ENCODE data around the gene TECPR2.

Gene TECPR2

GRCh38 chr14:102495491-102496330 lies 133.0 kb downstream of the TECPR2 start:
- DNase-seq (ENCODE audit: low read depth in 1 of 2, low spot score in 1 of 2) = no peak

DNA sequence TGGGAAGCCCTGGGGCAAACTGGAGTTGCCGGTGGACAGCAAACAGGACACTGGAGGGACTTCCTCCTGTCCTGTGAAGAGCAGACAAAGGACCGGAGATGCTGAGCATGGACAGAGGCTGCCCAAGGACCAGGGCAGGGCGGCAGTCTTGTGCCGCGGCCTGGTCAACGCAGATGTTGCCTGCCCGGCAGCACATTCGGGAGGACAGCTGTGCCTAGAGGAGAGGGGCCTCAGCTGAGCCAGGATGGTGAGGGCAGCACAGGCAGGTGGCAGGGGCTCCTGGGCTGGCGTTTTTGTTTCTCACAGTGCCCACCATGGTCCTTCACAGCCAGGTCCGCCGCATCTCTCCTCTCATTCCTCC lies 133.6 kb downstream of the TECPR2 start:
- DNase-seq (ENCODE audit: low read depth in 1 of 2, low spot score in 1 of 2) = no peak

- DNase-seq (ENCODE audit: low read depth in 1 of 2, low spot score in 1 of 2) = no peak
Observed at GRCh38 chr14:102496958-102497744, 134.4 kb downstream of the TECPR2 start.

DNA sequence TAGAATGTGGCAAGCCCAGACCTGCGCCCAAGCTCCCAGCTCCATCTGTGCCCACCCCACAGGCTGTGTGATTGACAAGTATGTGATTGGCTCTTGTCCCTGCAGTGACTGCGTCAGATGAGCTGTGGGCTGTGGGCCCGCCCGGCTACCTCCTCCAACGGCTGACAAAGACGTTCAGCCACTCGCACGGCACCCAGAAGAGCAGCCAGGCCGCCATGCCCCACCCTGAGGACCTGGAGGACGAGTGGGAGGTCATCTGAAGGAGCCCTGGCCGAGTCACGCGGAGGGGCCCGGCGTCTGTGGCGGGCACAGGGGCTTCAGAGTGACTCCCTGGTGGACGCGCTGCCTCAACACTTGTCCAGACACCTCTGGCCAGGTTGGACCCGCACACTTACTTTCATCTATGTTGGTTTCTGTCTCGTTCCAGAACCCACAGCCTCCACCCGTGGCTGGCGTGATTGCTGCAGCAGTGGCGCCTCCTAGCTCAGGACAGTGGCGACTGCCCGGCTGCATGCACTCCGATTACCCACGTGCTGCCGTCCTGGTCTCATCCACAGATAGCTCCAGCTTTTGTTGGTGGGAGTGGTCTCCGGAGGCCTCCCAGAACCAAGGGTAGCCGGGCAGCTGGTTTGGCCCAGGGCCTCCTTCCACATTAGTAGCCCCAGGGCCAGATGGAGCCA lies 135.4 kb downstream of the TECPR2 start:
- DNase-seq (ENCODE audit: low read depth in 1 of 2, low spot score in 1 of 2) = no peak

GRCh38 chr14:102498678-102499265 lies 136.0 kb downstream of the TECPR2 start:
- no peak for DNase-seq (ENCODE audit: low read depth in 1 of 2, low spot score in 1 of 2)

- no peak for DNase-seq (ENCODE audit: low read depth in 1 of 2, low spot score in 1 of 2)
Observed at GRCh38 chr14:102499401-102500157, 136.8 kb downstream of the TECPR2 start.

GRCh38 chr14:102500158-102500662 lies 137.5 kb downstream of the TECPR2 start:
- DNase-seq (ENCODE audit: low read depth in 1 of 2, low spot score in 1 of 2) = no peak

DNA sequence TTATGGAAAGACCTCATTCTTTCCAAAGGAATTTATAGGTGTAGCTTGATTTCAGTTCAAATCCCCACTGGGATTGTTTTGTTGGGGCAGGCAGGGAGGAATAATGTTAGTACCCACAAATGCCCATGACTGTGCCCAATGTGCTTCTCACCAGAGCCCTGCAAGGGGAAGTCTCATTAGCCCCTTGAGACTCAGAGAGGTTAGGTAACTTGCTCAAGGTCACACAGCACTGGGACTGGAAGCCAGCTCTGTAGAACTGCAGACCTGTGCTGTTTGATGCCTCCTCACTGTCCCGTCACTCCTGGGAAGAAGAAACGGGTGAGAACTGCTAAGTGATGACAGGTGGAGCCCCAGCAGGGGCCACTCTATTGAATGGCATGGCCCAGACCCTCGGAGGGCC lies 138.0 kb downstream of the TECPR2 start:
- DNase-seq (ENCODE audit: low read depth in 1 of 2, low spot score in 1 of 2) = no peak

DNA sequence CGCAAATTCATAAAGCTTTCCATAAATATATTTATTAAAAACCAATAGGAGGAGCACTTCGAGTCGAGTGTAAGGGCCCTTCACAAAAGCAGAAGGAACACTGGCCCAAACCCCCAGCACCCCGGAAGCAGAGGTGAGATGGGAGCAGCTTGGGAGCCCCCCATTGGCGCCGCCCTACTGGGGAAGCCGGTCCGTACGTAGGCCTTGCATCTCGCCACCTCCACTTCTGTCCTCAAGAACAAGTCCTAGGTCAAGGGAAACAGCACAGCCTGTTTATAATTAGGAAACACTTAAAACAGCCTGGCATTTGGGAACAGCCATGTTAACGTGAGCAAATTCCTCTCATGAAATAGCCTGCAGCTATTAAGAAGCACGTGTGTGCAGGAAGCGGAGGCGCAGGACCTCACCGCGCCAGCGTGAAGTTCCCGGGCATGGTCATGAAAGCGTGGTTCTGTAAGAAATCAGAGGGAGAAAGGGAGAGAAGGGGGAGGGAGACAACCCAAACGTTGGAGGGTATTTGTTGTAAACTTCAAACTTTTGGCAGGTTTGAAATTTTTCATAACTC lies 139.1 kb downstream of the TECPR2 start:
- DNase-seq (ENCODE audit: low read depth in 1 of 2, low spot score in 1 of 2) = no peak

DNA sequence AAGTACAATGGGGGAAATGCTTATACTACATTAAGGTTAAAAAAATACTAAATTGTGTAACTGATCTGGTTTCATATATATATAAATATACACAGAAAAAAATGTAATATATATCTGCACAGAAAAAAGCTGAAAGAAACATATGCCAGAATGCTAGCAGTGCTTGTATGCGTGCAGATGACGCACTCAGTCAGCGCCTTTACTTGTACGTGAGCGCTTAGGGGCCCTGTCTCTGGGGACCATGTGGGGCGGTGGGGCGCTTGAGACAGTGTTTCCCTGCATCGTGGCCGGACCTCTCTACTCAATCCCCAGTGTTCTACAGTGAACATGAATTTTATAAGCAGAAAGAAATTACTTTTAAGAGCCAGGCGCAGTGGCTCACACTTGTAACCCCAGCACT lies 139.8 kb downstream of the TECPR2 start:
- DNase-seq (ENCODE audit: low read depth in 1 of 2, low spot score in 1 of 2) = no peak

- no peak for DNase-seq (ENCODE audit: low read depth in 1 of 2, low spot score in 1 of 2)
Observed at GRCh38 chr14:102503641-102504327, 141.0 kb downstream of the TECPR2 start.

- no peak for DNase-seq (ENCODE audit: low read depth in 1 of 2, low spot score in 1 of 2)
Observed at GRCh38 chr14:102504328-102504999, 141.7 kb downstream of the TECPR2 start.

- DNase-seq (ENCODE audit: low read depth in 1 of 2, low spot score in 1 of 2) = no peak
Observed at GRCh38 chr14:102505000-102505619, 142.4 kb downstream of the TECPR2 start.

DNA sequence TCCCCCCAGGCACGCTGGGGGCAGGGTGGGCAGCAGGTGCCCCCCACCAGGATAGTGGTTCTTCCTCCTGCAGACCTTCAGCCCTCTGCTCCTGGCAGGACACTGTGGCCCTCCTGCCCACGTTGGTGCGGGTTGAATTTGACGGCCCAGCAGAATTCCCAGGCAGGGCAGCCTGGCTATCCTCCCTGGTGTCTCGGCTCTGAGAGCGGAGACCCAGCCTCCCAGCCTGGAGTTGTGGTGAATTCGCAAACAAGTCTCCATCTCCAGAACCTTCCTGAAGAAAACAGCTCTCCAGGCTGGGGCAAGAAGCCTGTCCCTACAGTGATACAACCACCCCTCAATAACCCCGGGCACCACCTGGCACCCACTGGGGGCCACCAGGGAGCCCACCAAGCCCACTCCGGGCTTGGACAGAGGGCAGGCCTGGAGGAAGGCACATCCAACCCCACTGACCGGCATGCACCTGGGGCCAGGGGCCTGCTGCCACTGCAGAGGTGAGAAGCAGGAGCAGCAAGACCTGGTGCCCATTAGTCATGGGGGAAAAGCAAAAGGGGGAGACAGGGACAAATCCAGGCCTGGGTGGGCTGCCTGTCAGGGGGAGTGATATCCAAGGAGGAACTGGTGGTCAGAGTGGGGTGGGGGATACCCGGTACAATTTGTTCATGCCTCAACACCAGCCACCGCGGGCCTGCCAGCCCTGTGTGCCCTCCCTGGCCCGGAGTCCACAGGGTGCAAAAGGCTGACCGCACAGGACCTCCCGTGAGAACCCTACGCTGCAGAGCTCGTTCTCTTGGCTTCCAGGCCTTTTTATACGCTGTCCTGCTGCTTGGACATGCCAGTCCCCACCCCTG lies 143.3 kb downstream of the TECPR2 start:
- no peak for DNase-seq (ENCODE audit: low read depth in 1 of 2, low spot score in 1 of 2)

GRCh38 chr14:102506626-102506925 lies 143.8 kb downstream of the TECPR2 start:
- no peak for DNase-seq (ENCODE audit: low read depth in 1 of 2, low spot score in 1 of 2)

DNA sequence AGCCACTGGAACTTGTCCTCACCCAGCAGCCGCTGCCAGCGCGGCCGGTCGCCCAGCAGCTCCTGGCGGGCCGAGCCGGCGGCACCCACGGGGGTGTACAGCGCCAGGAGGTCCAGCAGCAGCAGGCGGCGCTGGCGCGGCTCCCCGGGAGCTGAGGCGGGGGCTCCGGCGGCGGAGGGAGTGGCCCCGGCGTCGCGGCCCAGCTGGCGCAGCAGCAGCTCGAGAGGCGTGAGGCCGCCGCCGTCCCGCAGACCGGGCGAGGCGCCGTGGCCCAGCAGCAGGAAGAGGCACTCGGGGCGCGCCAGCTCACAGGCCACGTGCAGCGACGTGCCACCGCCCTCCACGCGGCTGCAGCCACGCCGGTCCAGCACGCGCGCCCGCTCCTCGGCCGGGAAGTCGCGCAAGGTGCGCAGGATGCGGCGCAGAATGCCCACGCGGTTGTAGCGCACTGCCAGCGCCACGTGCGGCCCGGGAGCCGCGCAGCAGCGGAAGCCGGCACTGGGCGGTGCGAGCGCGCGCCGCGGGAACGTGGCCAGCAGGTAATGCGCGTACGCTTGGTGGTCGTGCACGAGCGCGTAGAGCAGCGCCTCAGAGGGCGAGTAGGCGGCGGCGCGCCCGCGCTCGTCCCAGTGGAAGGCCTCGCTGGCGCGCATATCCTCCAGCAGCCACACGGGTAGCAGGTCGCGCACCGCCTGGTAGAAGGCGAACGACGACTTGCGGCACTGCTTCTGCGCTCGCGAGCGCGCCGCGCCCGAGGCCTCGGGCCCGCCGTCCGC lies 144.5 kb downstream of the TECPR2 start:
- DNase-seq (ENCODE audit: low read depth in 1 of 2, low spot score in 1 of 2) = no peak

DNA sequence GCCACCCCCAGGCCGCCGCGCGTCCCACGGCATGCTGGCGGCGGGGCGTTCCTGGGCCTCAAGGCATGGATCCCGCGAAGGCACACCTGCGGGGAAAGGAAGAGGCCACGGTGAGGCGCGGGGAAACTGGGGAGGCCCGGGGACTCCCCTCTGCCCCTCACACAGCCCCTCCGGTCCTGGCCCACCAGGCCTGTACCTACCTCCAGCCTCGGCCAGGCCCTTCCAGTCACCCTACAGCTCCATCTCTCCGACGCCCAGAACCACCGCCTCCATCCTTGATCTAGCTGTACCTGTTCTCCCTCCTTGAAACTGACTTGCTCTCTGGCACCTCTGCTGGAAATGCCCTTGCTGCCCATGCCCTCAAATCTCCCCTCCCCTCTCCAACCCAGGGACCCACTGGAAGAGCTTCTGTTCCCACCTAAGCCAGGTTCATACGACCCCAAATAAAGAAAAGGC lies 145.1 kb downstream of the TECPR2 start:
- no peak for DNase-seq (ENCODE audit: low read depth in 1 of 2, low spot score in 1 of 2)

Data from activated T-helper 1 cell treated with anti-CD3 and anti-CD28 coated beads, Interleukin-2, amount 50 U/mL, for 16 hours (primary cell).